Measurements from ENCODE around the gene COMMD1.
A peak's percentile ranks its signal among the peaks of the same experiment; 100 is the strongest.
"Not testable (repeated sequence)": the region's sequence is repeated elsewhere in the genome, so short reads cannot be mapped to it uniquely, and the experiment has no call there.

The COMMD1 gene

GRCh38 chr2:62144689-62145477 is 239.4 kb downstream of the COMMD1 start:
- TF ChIP-seq, protein P1, sequence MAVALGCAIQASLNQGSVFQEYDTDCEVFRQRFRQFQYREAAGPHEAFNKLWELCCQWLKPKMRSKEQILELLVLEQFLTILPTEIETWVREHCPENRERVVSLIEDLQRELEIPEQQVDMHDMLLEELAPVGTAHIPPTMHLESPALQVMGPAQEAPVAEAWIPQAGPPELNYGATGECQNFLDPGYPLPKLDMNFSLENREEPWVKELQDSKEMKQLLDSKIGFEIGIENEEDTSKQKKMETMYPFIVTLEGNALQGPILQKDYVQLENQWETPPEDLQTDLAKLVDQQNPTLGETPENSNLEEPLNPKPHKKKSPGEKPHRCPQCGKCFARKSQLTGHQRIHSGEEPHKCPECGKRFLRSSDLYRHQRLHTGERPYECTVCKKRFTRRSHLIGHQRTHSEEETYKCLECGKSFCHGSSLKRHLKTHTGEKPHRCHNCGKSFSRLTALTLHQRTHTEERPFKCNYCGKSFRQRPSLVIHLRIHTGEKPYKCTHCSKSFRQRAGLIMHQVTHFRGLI (tag by site-specific recombination; IDR thresholded peaks at IDR 0.05) = no peak
- no peak for TF ChIP-seq YY2 (tag by site-specific recombination; IDR thresholded peaks at IDR 0.05)
- no peak for TF ChIP-seq ZNF114 (tag by site-specific recombination; IDR thresholded peaks at IDR 0.05)
- no peak for TF ChIP-seq ZNF10 (tag by site-specific recombination; IDR thresholded peaks at IDR 0.05)
- no peak for TF ChIP-seq ZNF692 (tag by site-specific recombination; IDR thresholded peaks at IDR 0.05)
- no peak for TF ChIP-seq ZBTB21 (tag by site-specific recombination; IDR thresholded peaks at IDR 0.05)
- H3K36me3 ChIP-seq (ENCODE audit: control insufficient read depth in 2 of 2, insufficient read depth in 1 of 2, low read length in 2 of 2) = no peaks in the 10 kb centered on the region
- H3K4me3 ChIP-seq (ENCODE audit: low read depth, low read length) = no peak overlapping the region
- ChIA-PET POLR2A (no interaction called here), CTCF (no interaction called here)
- H3K27ac ChIP-seq (ENCODE audit: extremely low read depth, low read depth, low read length) = no peak overlapping the region
- no peaks in the 10 kb centered on the region for H3K4me1 ChIP-seq (ENCODE audit: control insufficient read depth, insufficient read depth, low read length)
- H3K9me3 ChIP-seq (ENCODE audit: control insufficient read depth, insufficient read depth, low read depth, low read length) = no peaks in the 10 kb centered on the region

DNA sequence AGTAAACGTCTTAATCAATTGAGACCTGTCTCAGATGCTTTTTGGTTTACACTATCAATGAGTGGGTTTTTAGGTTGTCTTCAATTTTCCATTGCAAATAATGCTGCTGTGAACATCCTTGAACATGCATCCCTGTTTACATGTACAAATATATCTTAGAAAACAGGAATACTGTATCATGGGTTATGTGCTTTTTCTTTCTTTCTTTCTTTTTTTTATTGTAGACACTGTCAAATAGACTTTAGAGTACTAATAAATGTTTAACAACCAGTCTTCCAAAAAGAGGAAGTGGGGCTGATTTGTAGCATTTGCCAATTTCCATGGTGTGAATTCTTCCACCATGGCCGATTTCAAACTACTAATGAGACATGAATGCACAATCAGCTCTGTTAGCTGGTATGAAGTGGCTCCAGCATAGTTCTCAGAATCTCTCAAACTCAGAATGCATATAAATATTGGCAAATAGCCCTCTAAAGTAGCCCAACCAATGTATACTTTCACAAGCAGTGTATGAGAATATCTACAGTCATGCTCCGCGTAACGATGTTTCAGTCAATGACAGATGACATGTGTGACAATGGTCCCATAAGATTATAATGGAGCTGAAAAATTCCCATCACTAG is 240.1 kb downstream of the COMMD1 start:
- POLR2A ChIA-PET = no interaction called here
- no peak overlapping the region for H3K4me3 ChIP-seq (ENCODE audit: low read depth, low read length)
- no peak overlapping the region for H3K27ac ChIP-seq (ENCODE audit: extremely low read depth, low read depth, low read length)
- no peaks in the 10 kb centered on the region for H3K4me1 ChIP-seq (ENCODE audit: control insufficient read depth, insufficient read depth, low read length)
- TF ChIP-seq, protein P2, sequence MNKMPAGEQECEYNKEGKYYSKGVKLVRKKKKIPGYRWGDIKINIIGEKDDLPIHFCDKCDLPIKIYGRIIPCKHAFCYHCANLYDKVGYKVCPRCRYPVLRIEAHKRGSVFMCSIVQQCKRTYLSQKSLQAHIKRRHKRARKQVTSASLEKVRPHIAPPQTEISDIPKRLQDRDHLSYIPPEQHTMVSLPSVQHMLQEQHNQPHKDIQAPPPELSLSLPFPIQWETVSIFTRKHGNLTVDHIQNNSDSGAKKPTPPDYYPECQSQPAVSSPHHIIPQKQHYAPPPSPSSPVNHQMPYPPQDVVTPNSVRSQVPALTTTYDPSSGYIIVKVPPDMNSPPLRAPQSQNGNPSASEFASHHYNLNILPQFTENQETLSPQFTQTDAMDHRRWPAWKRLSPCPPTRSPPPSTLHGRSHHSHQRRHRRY (tag by site-specific recombination; IDR thresholded peaks at IDR 0.05) = no peak
- 0 out of 2 replicates have a peak, but pooled peaks have one; percentile 18 for TF ChIP-seq ZNF133 (tag by site-specific recombination; IDR thresholded peaks at IDR 0.05)
- H3K36me3 ChIP-seq (ENCODE audit: control insufficient read depth in 2 of 2, insufficient read depth in 1 of 2, low read length in 2 of 2) = no peaks in the 10 kb centered on the region
- no peaks in the 10 kb centered on the region for H3K9me3 ChIP-seq (ENCODE audit: control insufficient read depth, insufficient read depth, low read depth, low read length)
- CTCF ChIA-PET = no interaction called here

GRCh38 chr2:62146790-62147189 is 241.3 kb downstream of the COMMD1 start:
- CTCF ChIA-PET = interaction anchor here (0.5 kb wide), 1 partner anchor 35 kb away, joined by 3 read pairs; no protein-coding TSS in a partner anchor
- H3K27ac ChIP-seq (ENCODE audit: extremely low read depth, low read depth, low read length); H3K9me3 ChIP-seq (ENCODE audit: control insufficient read depth, insufficient read depth, low read depth, low read length); H3K4me3 ChIP-seq (ENCODE audit: low read depth, low read length); H3K36me3 ChIP-seq (ENCODE audit: control insufficient read depth in 2 of 2, insufficient read depth in 1 of 2, low read length in 2 of 2); H3K4me1 ChIP-seq (ENCODE audit: control insufficient read depth, insufficient read depth, low read length); POLR2A ChIA-PET: not testable (repeated sequence)

DNA sequence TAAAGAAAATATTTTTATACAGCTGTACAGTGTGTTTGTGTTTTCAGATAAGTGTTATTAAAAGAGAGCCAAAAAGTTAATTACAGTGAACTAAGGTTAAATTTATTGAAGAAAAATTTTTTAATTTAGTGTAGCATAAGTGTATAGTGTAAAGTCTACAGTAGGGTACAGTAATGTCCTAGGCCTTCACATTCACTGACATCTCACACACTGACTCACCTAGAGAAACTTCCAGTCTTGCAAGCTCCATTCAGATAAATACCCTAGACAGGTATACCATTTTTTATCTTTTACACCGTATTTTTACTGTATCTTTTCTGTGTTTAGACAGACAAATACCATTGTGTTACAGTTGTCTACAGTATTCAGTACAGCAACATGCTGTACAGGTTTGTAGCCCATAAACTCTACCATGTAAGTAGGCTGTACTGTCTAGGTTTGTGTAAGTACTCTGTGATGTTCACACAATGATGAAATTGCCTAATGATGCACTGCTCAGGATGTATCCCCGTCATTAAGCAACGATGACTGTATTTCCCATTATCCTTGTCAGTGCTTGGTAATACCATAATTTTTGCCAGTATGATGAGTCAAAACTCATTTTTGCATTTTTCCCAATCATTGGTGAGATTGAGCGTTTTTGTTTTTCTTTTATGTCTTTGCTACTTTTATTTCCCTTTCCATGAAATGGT is 242.3 kb downstream of the COMMD1 start:
- no peaks in the 10 kb centered on the region for H3K36me3 ChIP-seq (ENCODE audit: control insufficient read depth in 2 of 2, insufficient read depth in 1 of 2, low read length in 2 of 2)
- TF ChIP-seq ZNF24 (tag by site-specific recombination; IDR thresholded peaks at IDR 0.05) (no peak), ZNF792 (tag by site-specific recombination; IDR thresholded peaks at IDR 0.05) (no peak), ZNF37A (tag by site-specific recombination; IDR thresholded peaks at IDR 0.05) (no peak), ZNF529 (tag by site-specific recombination; IDR thresholded peaks at IDR 0.05; ENCODE audit: insufficient replicate concordance) (no peak), ZNF561 (tag by site-specific recombination; IDR thresholded peaks at IDR 0.05; ENCODE audit: borderline replicate concordance) (no peak), ZNF677 (tag by site-specific recombination; IDR thresholded peaks at IDR 0.05) (no peak), ZIC2 (tag by site-specific recombination; IDR thresholded peaks at IDR 0.05) (no peak), EGR2 (tag by site-specific recombination; IDR thresholded peaks at IDR 0.05; ENCODE audit: low read depth) (no peak), ZNF571 (tag by site-specific recombination; IDR thresholded peaks at IDR 0.05) (no peak)
- H3K4me3 ChIP-seq (ENCODE audit: low read depth, low read length) = no peak overlapping the region
- H3K27ac ChIP-seq (ENCODE audit: extremely low read depth, low read depth, low read length) = no peak overlapping the region
- CTCF ChIA-PET = interaction anchor here (0.6 kb wide), 1 partner anchor 13 kb away, joined by 3 read pairs; no protein-coding TSS in a partner anchor
- POLR2A ChIA-PET = no interaction called here
- H3K9me3 ChIP-seq (ENCODE audit: control insufficient read depth, insufficient read depth, low read depth, low read length) = no peaks in the 10 kb centered on the region
- no peaks in the 10 kb centered on the region for H3K4me1 ChIP-seq (ENCODE audit: control insufficient read depth, insufficient read depth, low read length)
